Fibroblast of lung (primary cell): ENCODE measurements around the gene TTC22. TPM values are rescaled to one million over a fixed set of nuclear protein-coding genes. Genes with fewer than 3 reads are reported as not detected.

Source experiments
- DNase-seq, 2 donors: peaks; one replicate each; pipeline versions ENCODE4 v3.0.0 to v3.0.0-alpha.2; 2010; ENCODE audit warnings: low read depth in 2 of 2
- H2AFZ ChIP-seq: 2 replicates; pipeline ENCODE4 v1.5.1; 2012; ENCODE audit warnings: low read length, control low read depth, inconsistent platforms
- H3K27ac ChIP-seq: 2 replicates; pipeline ENCODE4 v1.5.1; 2011; ENCODE audit warnings: low read length, control low read depth; ENCODE audit not compliant: insufficient read depth
- H3K27me3 ChIP-seq: 2 replicates; pipeline ENCODE4 v1.5.1; 2011; ENCODE audit warnings: mild to moderate bottlenecking, low read length; ENCODE audit not compliant: control insufficient read depth, insufficient read depth
- H3K36me3 ChIP-seq: 2 replicates; pipeline ENCODE4 v1.5.1; 2011; ENCODE audit warnings: low read length; ENCODE audit not compliant: control insufficient read depth, insufficient read depth
- H3K4me1 ChIP-seq: 2 replicates; pipeline ENCODE4 v1.5.1; 2011; ENCODE audit warnings: low read length; ENCODE audit not compliant: control insufficient read depth, insufficient read depth; ENCODE audit errors: extremely low read depth
- H3K4me2 ChIP-seq: 2 replicates; pipeline ENCODE4 v1.5.1; 2011; ENCODE audit warnings: low read length, control low read depth; ENCODE audit not compliant: insufficient read depth; ENCODE audit errors: extremely low read depth
- H3K4me3 ChIP-seq, 4 experiments: fragments of 200-600 bp in 1 of 4; sonication (generic) in 1 of 4; replicated peaks in 1 of 4; 2 replicates each; pipeline ENCODE4 v1.5.1; 2011 to 2016; ENCODE audit warnings: low read length in 4 of 4, low read depth in 3 of 4, mild to moderate bottlenecking in 3 of 4, control low read depth in 2 of 4, inconsistent platforms in 1 of 4, mixed read lengths in 1 of 4; ENCODE audit not compliant: insufficient read depth in 1 of 4; ENCODE audit errors: control extremely low read depth in 1 of 4
- H3K79me2 ChIP-seq: 2 replicates; pipeline ENCODE4 v1.5.1; 2012; ENCODE audit warnings: mild to moderate bottlenecking, low read length, inconsistent platforms; ENCODE audit not compliant: control insufficient read depth, insufficient read depth
- H3K9ac ChIP-seq: 2 replicates; pipeline ENCODE4 v1.5.1; 2011; ENCODE audit warnings: mild to moderate bottlenecking, low read length, control low read depth; ENCODE audit not compliant: insufficient read depth
- H3K9me3 ChIP-seq: 2 replicates; pipeline ENCODE4 v1.5.1; 2012; ENCODE audit warnings: low read depth, low read length; ENCODE audit not compliant: control insufficient read depth, insufficient read depth
- H4K20me1 ChIP-seq: 2 replicates; pipeline ENCODE4 v1.5.1; 2011; ENCODE audit warnings: low read length; ENCODE audit not compliant: control insufficient read depth, insufficient read depth; ENCODE audit errors: extremely low read depth
- EZH2 ChIP-seq: IDR thresholded peaks from 2 replicates; pipeline ENCODE4 v1.5.1; 2012; ENCODE audit warnings: low read length, control low read depth, mild to moderate bottlenecking; ENCODE audit errors: missing control alignments
- polyA minus RNA-seq: library from RNA; depleted of rRNA, polyadenylated mRNA; stranded (reverse); fragments of >200 nt; gene quantifications from 2 replicates; pipeline ENCODE4 v1.2.3, GENCODE V29; 2011; ENCODE audit warnings: low replicate concordance
- polyA plus RNA-seq, 2 donors: library from polyadenylated mRNA; depleted of rRNA in 1 of 2; stranded (reverse) in 1 of 2; unstranded in 1 of 2; fragments of >200 nt; gene quantifications; 2 replicates each; pipeline ENCODE4 v1.2.1, GENCODE V29; 2011 to 2012; ENCODE audit warnings: missing spikeins in 1 of 2
- total RNA-seq: library from RNA; depleted of rRNA; stranded (reverse); fragments of >200 nt; gene quantifications from 2 replicates; pipeline ENCODE4 v1.2.1, GENCODE V29; 2014
- TF ChIP-seq, protein P1 (sequence below), 2 donors: IDR thresholded peaks in 1 of 2; conservative IDR thresholded peaks in 1 of 2; 1 replicate in 1 of 2; 2 replicates in 1 of 2; pipeline ENCODE4 v1.5.1; 2011 to 2012; ENCODE audit warnings: low read length in 2 of 2, control low read depth in 1 of 2, inconsistent platforms in 1 of 2, low read depth in 1 of 2, mild to moderate bottlenecking in 1 of 2

The TTC22 gene
- total RNA-seq: not detected in 2 replicates
- polyA plus RNA-seq: not detected in 2 replicates
- polyA plus RNA-seq (2012): not detected in 2 replicates
- not detected in 2 replicates for polyA minus RNA-seq

- no peak within 1 kb of the TSS for H2AFZ ChIP-seq
- H3K4me1 ChIP-seq: no peaks in the 10 kb centered on the region
- H3K79me2 ChIP-seq: no peaks in the 10 kb centered on the region
- H4K20me1 ChIP-seq: no peaks in the 10 kb centered on the region
- TF ChIP-seq, protein P1, sequence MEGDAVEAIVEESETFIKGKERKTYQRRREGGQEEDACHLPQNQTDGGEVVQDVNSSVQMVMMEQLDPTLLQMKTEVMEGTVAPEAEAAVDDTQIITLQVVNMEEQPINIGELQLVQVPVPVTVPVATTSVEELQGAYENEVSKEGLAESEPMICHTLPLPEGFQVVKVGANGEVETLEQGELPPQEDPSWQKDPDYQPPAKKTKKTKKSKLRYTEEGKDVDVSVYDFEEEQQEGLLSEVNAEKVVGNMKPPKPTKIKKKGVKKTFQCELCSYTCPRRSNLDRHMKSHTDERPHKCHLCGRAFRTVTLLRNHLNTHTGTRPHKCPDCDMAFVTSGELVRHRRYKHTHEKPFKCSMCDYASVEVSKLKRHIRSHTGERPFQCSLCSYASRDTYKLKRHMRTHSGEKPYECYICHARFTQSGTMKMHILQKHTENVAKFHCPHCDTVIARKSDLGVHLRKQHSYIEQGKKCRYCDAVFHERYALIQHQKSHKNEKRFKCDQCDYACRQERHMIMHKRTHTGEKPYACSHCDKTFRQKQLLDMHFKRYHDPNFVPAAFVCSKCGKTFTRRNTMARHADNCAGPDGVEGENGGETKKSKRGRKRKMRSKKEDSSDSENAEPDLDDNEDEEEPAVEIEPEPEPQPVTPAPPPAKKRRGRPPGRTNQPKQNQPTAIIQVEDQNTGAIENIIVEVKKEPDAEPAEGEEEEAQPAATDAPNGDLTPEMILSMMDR (conservative IDR thresholded peaks at IDR 0.05 in 1 of 2, IDR thresholded peaks at IDR 0.05 in 1 of 2; ENCODE audit: low read depth in 1 of 2, low read length in 2 of 2): peak; percentile 13 to 25
- TF ChIP-seq EZH2: peak; percentile 69
- no peak for DNase-seq
- H3K9ac ChIP-seq: no peak within 1 kb of the TSS
- H3K27ac ChIP-seq: no peak within 1 kb of the TSS
- H3K27me3 ChIP-seq: peaks cover 28% of the 10 kb centered on the region
- H3K4me3 ChIP-seq: peak within 1 kb of the TSS in 1 of 4 experiments; percentile 14
- no peaks in the 10 kb centered on the region for H3K9me3 ChIP-seq
- H3K4me2 ChIP-seq: peak within 1 kb of the TSS; percentile 15
- H3K36me3 ChIP-seq: no peaks in the 10 kb centered on the region
Observed at GRCh38 chr1:54800899-54801759, at the start of gene TTC22. Gene TTC22 (minus strand): TSS chr1:54801323. CDS start chr1:54801163, 160 bp downstream.

GRCh38 chr1:54850737-54851136 is 49.6 kb upstream of the TTC22 start:
- no peak overlapping the region for H3K9ac ChIP-seq
- peaks cover 29% of the 10 kb centered on the region for H3K36me3 ChIP-seq
- TF ChIP-seq, protein P1 (conservative IDR thresholded peaks at IDR 0.05 in 1 of 2, IDR thresholded peaks at IDR 0.05 in 1 of 2; ENCODE audit: low read depth in 1 of 2, low read length in 2 of 2): no peak
- no peak for TF ChIP-seq EZH2
- H3K4me1 ChIP-seq: peaks cover 6% of the 10 kb centered on the region
- H3K4me3 ChIP-seq: no peak overlapping the region
- peak overlapping the region; percentile 69 for H3K27ac ChIP-seq
- peak; percentile 97 to 100 for DNase-seq
- H3K4me2 ChIP-seq: no peak overlapping the region
- H3K9me3 ChIP-seq: no peaks in the 10 kb centered on the region
- no peaks in the 10 kb centered on the region for H3K79me2 ChIP-seq
- no peaks in the 10 kb centered on the region for H4K20me1 ChIP-seq
- H2AFZ ChIP-seq: no peak overlapping the region
- H3K27me3 ChIP-seq: no peaks in the 10 kb centered on the region

DNA sequence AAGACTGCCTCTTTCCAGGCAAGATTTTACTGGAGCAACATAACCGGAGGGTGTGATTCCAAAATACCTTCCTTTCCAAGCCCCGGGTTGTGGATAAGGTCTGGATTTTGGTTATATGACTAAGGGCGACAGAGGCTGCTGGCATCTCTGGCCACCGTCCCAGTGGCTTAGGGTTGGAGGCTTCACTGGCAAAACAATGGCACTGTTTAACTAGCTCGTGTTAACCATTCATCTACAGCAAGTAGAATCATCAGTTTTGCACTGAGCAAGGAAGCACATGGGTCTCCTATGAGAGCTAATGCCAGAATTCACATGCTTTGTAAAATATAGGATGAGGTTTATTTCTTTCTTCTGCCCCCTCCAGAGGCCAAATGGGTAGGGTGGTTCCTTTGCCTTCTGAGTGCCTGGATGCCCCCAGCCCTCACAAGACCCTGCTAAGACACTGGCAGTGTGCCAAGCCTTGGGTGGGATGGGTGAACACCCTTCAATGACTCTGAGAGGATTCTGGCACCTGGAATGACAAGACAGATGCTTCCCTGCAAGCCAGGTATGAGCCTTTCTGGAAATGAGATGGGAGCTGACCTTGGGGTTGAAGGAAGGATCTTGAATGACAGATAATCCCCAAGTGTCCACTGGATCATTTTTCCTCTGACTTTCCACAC is 49.1 kb upstream of the TTC22 start:
- TF ChIP-seq EZH2: no peak
- TF ChIP-seq, protein P1 (conservative IDR thresholded peaks at IDR 0.05 in 1 of 2, IDR thresholded peaks at IDR 0.05 in 1 of 2; ENCODE audit: low read depth in 1 of 2, low read length in 2 of 2): no peak
- Histone ChIP-seq H2AFZ (no peak overlapping the region), H3K4me3 (no peak overlapping the region), H3K27ac (peak overlapping the region; percentile 46), H3K79me2 (no peaks in the 10 kb centered on the region), H3K27me3 (no peaks in the 10 kb centered on the region), H3K4me1 (peaks cover 6% of the 10 kb centered on the region), H4K20me1 (no peaks in the 10 kb centered on the region), H3K9ac (no peak overlapping the region), H3K36me3 (peaks cover 27% of the 10 kb centered on the region), H3K9me3 (no peaks in the 10 kb centered on the region), H3K4me2 (no peak overlapping the region)
- DNase-seq: peak; percentile 32 to 48
